WTC11 (cell line): Measurements from ENCODE around the gene NAA50. TPM values are rescaled to one million over a fixed set of nuclear protein-coding genes. Genes with fewer than 3 reads are reported as not detected.

Experiments used
- ATAC-seq: fragments of 200-7000 bp; cut with Tn5 transposase; 2 replicates; pipeline ENCODE4 v1.10.0; 2021; ENCODE audit warnings: mild to moderate bottlenecking, moderate library complexity
- CTCF ChIA-PET: fragments of 300-600 bp; sonication (Branson Sonifier 250); formaldehyde crosslinking; loops from one replicate; lab custom pipeline; 2021; ENCODE audit warnings: antibody characterized with exemption; lab: Charles Lee
- POLR2A ChIA-PET: fragments of 350-600 bp; sonication (Branson Sonifier 250); formaldehyde crosslinking; loops from one replicate; lab custom pipeline; 2021; ENCODE audit warnings: antibody characterized with exemption; lab: Charles Lee
- DNase-seq: peaks from one replicate; pipeline ENCODE4 v3.0.0; 2021; ENCODE audit warnings: low spot score
- H3K27ac Mint-ChIP-seq: 2 replicates; pipeline ENCODE4 v1.8.0; 2021; ENCODE audit warnings: mixed read lengths
- H3K27me3 Mint-ChIP-seq: 2 replicates; pipeline ENCODE4 v1.8.0; 2021; ENCODE audit warnings: low read depth, mild to moderate bottlenecking, moderate library complexity, mixed read lengths
- H3K36me3 Mint-ChIP-seq: 2 replicates; pipeline ENCODE4 v1.8.0; 2021; ENCODE audit warnings: mixed read lengths
- H3K4me1 Mint-ChIP-seq: 2 replicates; pipeline ENCODE4 v1.8.0; 2022; ENCODE audit warnings: mixed read lengths
- H3K4me3 Mint-ChIP-seq: 2 replicates; pipeline ENCODE4 v1.8.0; 2021; ENCODE audit warnings: mild to moderate bottlenecking, moderate library complexity, mixed read lengths
- H3K9me3 Mint-ChIP-seq: 2 replicates; pipeline ENCODE4 v1.8.0; 2021; ENCODE audit warnings: mixed read lengths
- CREM ChIP-seq: sonication (generic); formaldehyde crosslinking; IDR thresholded peaks from 2 replicates; pipeline ENCODE4 v1.8.1; 2022; ENCODE audit warnings: mild to moderate bottlenecking, missing genetic modification reagents, moderate library complexity
- CTCF ChIP-seq: fragments of 200-600 bp; IDR thresholded peaks from 2 replicates; pipeline ENCODE4 v1.8.0; 2022; ENCODE audit warnings: antibody characterized with exemption
- GABPB1 ChIP-seq: sonication (generic); formaldehyde crosslinking; IDR thresholded peaks from 2 replicates; pipeline ENCODE4 v1.8.1; 2023; ENCODE audit warnings: mild to moderate bottlenecking, missing genetic modification reagents
- IRF2 ChIP-seq: sonication (generic); formaldehyde crosslinking; IDR thresholded peaks from 2 replicates; pipeline ENCODE4 v1.8.0; 2022; ENCODE audit warnings: low read depth, missing genetic modification reagents, borderline replicate concordance
- MAX ChIP-seq: sonication (generic); formaldehyde crosslinking; IDR thresholded peaks from 2 replicates; pipeline ENCODE4 v1.8.0; 2022; ENCODE audit warnings: mild to moderate bottlenecking, missing genetic modification reagents
- NFATC4 ChIP-seq: fragments of 250-450 bp; sonication (Bioruptor Pico); IDR thresholded peaks from 2 replicates; pipeline ENCODE4 v1.9.0; 2021; ENCODE audit warnings: mild to moderate bottlenecking
- NFYB ChIP-seq: sonication (generic); formaldehyde crosslinking; conservative IDR thresholded peaks from 2 replicates; pipeline ENCODE4 v1.8.0; 2022; ENCODE audit warnings: low read depth, missing genetic modification reagents
- NR1H2 ChIP-seq: sonication (generic); formaldehyde crosslinking; IDR thresholded peaks from 2 replicates; pipeline ENCODE4 v1.9.0; 2021; ENCODE audit warnings: mild to moderate bottlenecking, moderate library complexity, missing genetic modification reagents
- SMAD4 ChIP-seq: sonication (generic); formaldehyde crosslinking; IDR thresholded peaks from 2 replicates; pipeline ENCODE4 v1.8.0; 2022; ENCODE audit warnings: mild to moderate bottlenecking, missing genetic modification reagents
- SP1 ChIP-seq: sonication (generic); formaldehyde crosslinking; conservative IDR thresholded peaks from 2 replicates; pipeline ENCODE4 v1.8.1; 2022; ENCODE audit warnings: missing genetic modification reagents
- TEAD4 ChIP-seq: sonication (generic); formaldehyde crosslinking; IDR thresholded peaks from 2 replicates; pipeline ENCODE4 v1.8.0; 2022; ENCODE audit warnings: mild to moderate bottlenecking, missing genetic modification reagents
- USF2 ChIP-seq: sonication (generic); formaldehyde crosslinking; IDR thresholded peaks from 2 replicates; pipeline ENCODE4 v1.8.1; 2023; ENCODE audit warnings: mild to moderate bottlenecking, missing genetic modification reagents, moderate library complexity
- ZNF671 ChIP-seq: fragments of 250-450 bp; sonication (Bioruptor Pico); IDR thresholded peaks from 2 replicates; pipeline ENCODE4 v1.8.0; 2021; ENCODE audit warnings: mild to moderate bottlenecking
- total RNA-seq: library from RNA; stranded (reverse); gene quantifications from 3 replicates; pipeline ENCODE4 v1.2.3, GENCODE V29; 2021
- TF ChIP-seq, protein P1 (sequence below): sonication (generic); formaldehyde crosslinking; IDR thresholded peaks from 2 replicates; pipeline ENCODE4 v1.8.0; 2022; ENCODE audit warnings: mild to moderate bottlenecking, missing genetic modification reagents
- TF ChIP-seq, protein P2 (sequence below): fragments of 250-450 bp; sonication (Bioruptor Pico); IDR thresholded peaks from 2 replicates; pipeline ENCODE4 v1.9.0; 2021; ENCODE audit warnings: mild to moderate bottlenecking
- TF ChIP-seq, protein P3 (sequence below): sonication (generic); formaldehyde crosslinking; IDR thresholded peaks from 2 replicates; pipeline ENCODE4 v1.8.1; 2023; ENCODE audit warnings: mild to moderate bottlenecking, moderate library complexity, missing genetic modification reagents

NAA50 gene
- total RNA-seq, 1 experiment from 2014 or later: 193 TPM

- ChIA-PET CTCF (interaction anchor here (0.8 to 2.0 kb wide), 7 partner anchors 10 to 202 kb away, joined by 3 to 16 read pairs (median 4); partner anchors contain the start of gene USF3), POLR2A (interaction anchor here (0.5 to 1.8 kb wide), 3 partner anchors 47 to 159 kb away, joined by 3 to 7 read pairs (median 4); no protein-coding TSS in a partner anchor)
- peak within 1 kb of the TSS; percentile 100 for H3K27ac Mint-ChIP-seq
- peak; percentile 90 for TF ChIP-seq USF2 (CRISPR knock-in tag)
- 0 out of 2 replicates have a peak, but pooled peaks have one; percentile 15 for TF ChIP-seq SP1 (CRISPR knock-in tag)
- TF ChIP-seq, protein P1, sequence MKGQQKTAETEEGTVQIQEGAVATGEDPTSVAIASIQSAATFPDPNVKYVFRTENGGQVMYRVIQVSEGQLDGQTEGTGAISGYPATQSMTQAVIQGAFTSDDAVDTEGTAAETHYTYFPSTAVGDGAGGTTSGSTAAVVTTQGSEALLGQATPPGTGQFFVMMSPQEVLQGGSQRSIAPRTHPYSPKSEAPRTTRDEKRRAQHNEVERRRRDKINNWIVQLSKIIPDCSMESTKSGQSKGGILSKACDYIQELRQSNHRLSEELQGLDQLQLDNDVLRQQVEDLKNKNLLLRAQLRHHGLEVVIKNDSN (CRISPR knock-in tag): peak; percentile 88
- no peak for TF ChIP-seq IRF2 (CRISPR knock-in tag)
- TF ChIP-seq CREM (CRISPR knock-in tag): peak; percentile 62; the same call in 1 of the 2 replicates
- no peak for TF ChIP-seq GABPB1 (CRISPR knock-in tag)
- no peak for TF ChIP-seq NR1H2 (CRISPR knock-in tag)
- TF ChIP-seq NFATC4 (CRISPR knock-in tag): peak; percentile 48; the same call in 1 of the 2 replicates
- 0 out of 2 replicates have a peak, but pooled peaks have one; percentile 36 for TF ChIP-seq TEAD4 (CRISPR knock-in tag)
- no peak for TF ChIP-seq NFYB
- TF ChIP-seq ZNF671: 0 out of 2 replicates have a peak, but pooled peaks have one; percentile 32
- peaks cover 46% of the 10 kb centered on the region for H3K4me1 Mint-ChIP-seq
- peak within 1 kb of the TSS; percentile 98 for H3K4me3 Mint-ChIP-seq
- peak; percentile 80 for DNase-seq
- H3K9me3 Mint-ChIP-seq: no peaks in the 10 kb centered on the region
- no peaks in the 10 kb centered on the region for H3K27me3 Mint-ChIP-seq
- peak; percentile 60 for ATAC-seq
- H3K36me3 Mint-ChIP-seq: no peaks in the 10 kb centered on the region
Observed at GRCh38 chr3:113746548-113747282, 666 bp upstream of the NAA50 start, which contains the start of gene ATP6V1A. Gene ATP6V1A, plus strand, starts transcription at chr3:113747035. Its CDS starts 31,719 bp downstream, at chr3:113778754.

DNA sequence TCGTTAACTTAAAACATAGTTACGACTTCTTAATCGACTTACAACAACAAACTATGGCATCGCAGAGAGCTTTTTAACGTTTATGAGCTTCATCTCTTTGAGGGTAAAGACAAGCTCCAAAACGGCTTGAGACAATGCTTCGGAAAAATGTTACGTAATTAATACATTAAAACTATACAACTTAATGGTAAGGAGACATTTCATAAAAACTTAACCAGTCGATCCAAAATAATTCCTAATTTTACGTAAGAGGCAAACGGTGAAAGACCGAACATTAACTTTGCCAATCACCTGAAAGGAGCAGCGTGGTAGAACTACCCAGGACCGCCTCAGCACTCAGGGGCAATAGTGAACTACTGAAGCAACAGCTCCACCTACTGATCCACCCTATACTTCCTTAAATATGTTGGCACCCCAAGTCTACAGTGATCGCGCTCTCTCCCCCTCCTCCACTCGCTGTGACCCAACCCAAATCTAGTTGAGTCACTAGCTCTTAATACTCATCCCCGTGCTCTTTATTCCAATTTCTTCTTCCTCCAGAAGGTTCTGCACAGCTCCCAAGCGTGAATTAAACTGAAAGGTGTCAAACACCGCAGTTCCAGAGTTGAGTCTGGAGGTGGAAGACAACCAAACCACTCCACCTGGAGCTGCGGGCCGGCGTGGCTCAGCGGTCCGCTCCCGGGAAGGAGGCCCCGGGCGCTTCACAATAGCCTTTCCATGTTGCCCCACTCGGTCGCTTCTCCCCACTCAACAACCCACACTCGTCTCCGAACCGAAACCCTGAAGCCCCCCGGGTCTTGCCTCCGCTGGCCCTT, 901 bp downstream of the NAA50 start:
- Mint-ChIP-seq H3K36me3 (no peaks in the 10 kb centered on the region), H3K4me1 (peaks cover 59% of the 10 kb centered on the region), H3K9me3 (no peaks in the 10 kb centered on the region), H3K4me3 (peak overlapping the region; percentile 98), H3K27ac (peak overlapping the region; percentile 86), H3K27me3 (no peaks in the 10 kb centered on the region)
- ATAC-seq: peak; percentile 71
- ChIA-PET CTCF (interaction anchor here (0.6 to 2.0 kb wide), 29 partner anchors 9 to 457 kb away, joined by 3 to 32 read pairs (median 4); partner anchors contain the start of genes CFAP44, GRAMD1C, SPICE1 and USF3), POLR2A (interaction anchor here (0.8 to 1.6 kb wide), 3 partner anchors 9 to 49 kb away, joined by 3 to 4 read pairs (median 4); partner anchors contain the start of gene USF3)
- DNase-seq: peak; percentile 55
- peak; percentile 23 for TF ChIP-seq CTCF
- TF ChIP-seq, protein P2, sequence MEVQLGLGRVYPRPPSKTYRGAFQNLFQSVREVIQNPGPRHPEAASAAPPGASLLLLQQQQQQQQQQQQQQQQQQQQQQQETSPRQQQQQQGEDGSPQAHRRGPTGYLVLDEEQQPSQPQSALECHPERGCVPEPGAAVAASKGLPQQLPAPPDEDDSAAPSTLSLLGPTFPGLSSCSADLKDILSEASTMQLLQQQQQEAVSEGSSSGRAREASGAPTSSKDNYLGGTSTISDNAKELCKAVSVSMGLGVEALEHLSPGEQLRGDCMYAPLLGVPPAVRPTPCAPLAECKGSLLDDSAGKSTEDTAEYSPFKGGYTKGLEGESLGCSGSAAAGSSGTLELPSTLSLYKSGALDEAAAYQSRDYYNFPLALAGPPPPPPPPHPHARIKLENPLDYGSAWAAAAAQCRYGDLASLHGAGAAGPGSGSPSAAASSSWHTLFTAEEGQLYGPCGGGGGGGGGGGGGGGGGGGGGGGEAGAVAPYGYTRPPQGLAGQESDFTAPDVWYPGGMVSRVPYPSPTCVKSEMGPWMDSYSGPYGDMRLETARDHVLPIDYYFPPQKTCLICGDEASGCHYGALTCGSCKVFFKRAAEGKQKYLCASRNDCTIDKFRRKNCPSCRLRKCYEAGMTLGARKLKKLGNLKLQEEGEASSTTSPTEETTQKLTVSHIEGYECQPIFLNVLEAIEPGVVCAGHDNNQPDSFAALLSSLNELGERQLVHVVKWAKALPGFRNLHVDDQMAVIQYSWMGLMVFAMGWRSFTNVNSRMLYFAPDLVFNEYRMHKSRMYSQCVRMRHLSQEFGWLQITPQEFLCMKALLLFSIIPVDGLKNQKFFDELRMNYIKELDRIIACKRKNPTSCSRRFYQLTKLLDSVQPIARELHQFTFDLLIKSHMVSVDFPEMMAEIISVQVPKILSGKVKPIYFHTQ (CRISPR knock-in tag): no peak
- no peak for TF ChIP-seq SMAD4 (CRISPR knock-in tag)
- no peak for TF ChIP-seq MAX (CRISPR knock-in tag)
- TF ChIP-seq, protein P3, sequence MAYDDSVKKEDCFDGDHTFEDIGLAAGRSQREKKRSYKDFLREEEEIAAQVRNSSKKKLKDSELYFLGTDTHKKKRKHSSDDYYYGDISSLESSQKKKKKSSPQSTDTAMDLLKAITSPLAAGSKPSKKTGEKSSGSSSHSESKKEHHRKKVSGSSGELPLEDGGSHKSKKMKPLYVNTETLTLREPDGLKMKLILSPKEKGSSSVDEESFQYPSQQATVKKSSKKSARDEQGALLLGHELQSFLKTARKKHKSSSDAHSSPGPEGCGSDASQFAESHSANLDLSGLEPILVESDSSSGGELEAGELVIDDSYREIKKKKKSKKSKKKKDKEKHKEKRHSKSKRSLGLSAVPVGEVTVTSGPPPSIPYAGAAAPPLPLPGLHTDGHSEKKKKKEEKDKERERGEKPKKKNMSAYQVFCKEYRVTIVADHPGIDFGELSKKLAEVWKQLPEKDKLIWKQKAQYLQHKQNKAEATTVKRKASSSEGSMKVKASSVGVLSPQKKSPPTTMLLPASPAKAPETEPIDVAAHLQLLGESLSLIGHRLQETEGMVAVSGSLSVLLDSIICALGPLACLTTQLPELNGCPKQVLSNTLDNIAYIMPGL: peak; percentile 51; the same call in 1 of the 2 replicates
